H1 (cell line): Measurements from ENCODE around the gene TCEA2. TPM values are rescaled to one million over a fixed set of nuclear protein-coding genes. Genes with fewer than 3 reads are reported as not detected.
A peak's percentile ranks its signal among the peaks of the same experiment; 100 is the strongest.

Experiments used
- ATF2 ChIP-seq: IDR thresholded peaks from 2 replicates; pipeline ENCODE4 v1.6.1; 2012; ENCODE audit warnings: low read length, inconsistent platforms
- BACH1 ChIP-seq: IDR thresholded peaks from 2 replicates; pipeline ENCODE4 v1.6.1; 2012; ENCODE audit warnings: low read length, improper control_type of control experiment
- BRCA1 ChIP-seq: IDR thresholded peaks from 2 replicates; pipeline ENCODE4 v1.6.1; 2012; ENCODE audit warnings: low read depth, low read length, improper control_type of control experiment
- CBX5 ChIP-seq: fragments of 300-800, 300-1000 bp; sonication (generic); IDR thresholded peaks from 2 replicates; pipeline ENCODE4 v1.7.1; 2016; ENCODE audit warnings: antibody characterized with exemption, low read length, low read depth
- CEBPB ChIP-seq: IDR thresholded peaks from 2 replicates; pipeline ENCODE4 v1.6.1; 2012; ENCODE audit warnings: low read depth, low read length
- CTBP2 ChIP-seq: IDR thresholded peaks from 2 replicates; pipeline ENCODE4 v1.7.0; 2011; ENCODE audit warnings: borderline replicate concordance, mild to moderate bottlenecking, moderate library complexity, mixed read lengths, low read length; ENCODE audit not compliant: insufficient read depth, insufficient read length
- EGR1 ChIP-seq: IDR thresholded peaks from 2 replicates; pipeline ENCODE4 v1.6.1; 2011; ENCODE audit warnings: low read depth, low read length, borderline replicate concordance
- EP300 ChIP-seq, 2 experiments: IDR thresholded peaks; 1 replicate in 1 of 2; 2 replicates in 1 of 2; pipeline ENCODE4 v1.6.1; 2011 to 2012; ENCODE audit warnings: low read depth in 2 of 2, low read length in 2 of 2, mild to moderate bottlenecking in 2 of 2, borderline replicate concordance in 1 of 2, inconsistent platforms in 1 of 2, moderate library complexity in 1 of 2
- EZH2 ChIP-seq: fragments of 200-600 bp; sonication (generic); IDR thresholded peaks from 2 replicates; pipeline ENCODE4 v1.7.1; 2012; ENCODE audit warnings: low read depth, mild to moderate bottlenecking, moderate library complexity, low read length, inconsistent platforms; ENCODE audit not compliant: severe bottlenecking
- FOSL1 ChIP-seq: IDR thresholded peaks from 2 replicates; pipeline ENCODE4 v1.6.1; 2011; ENCODE audit warnings: mild to moderate bottlenecking, low read depth, low read length, moderate library complexity; ENCODE audit not compliant: insufficient read depth
- JUND ChIP-seq: IDR thresholded peaks from 2 replicates; pipeline ENCODE4 v1.6.1; 2011; ENCODE audit warnings: mild to moderate bottlenecking, improper control_type of control experiment, low read length
- NRF1 ChIP-seq: IDR thresholded peaks from 2 replicates; pipeline ENCODE4 v1.6.1; 2011; ENCODE audit warnings: mild to moderate bottlenecking, low read depth, low read length, improper control_type of control experiment
- POU5F1 ChIP-seq: IDR thresholded peaks from 2 replicates; pipeline ENCODE4 v1.6.1; 2011; ENCODE audit warnings: low read depth, mild to moderate bottlenecking, low read length, moderate library complexity
- RAD21 ChIP-seq, 2 experiments: IDR thresholded peaks in 1 of 2; conservative IDR thresholded peaks in 1 of 2; 2 replicates each; pipeline ENCODE4 v1.6.1; 2011; ENCODE audit warnings: low read depth in 2 of 2, low read length in 2 of 2, improper control_type of control experiment in 1 of 2, inconsistent platforms in 1 of 2, mild to moderate bottlenecking in 1 of 2, moderate library complexity in 1 of 2
- RNF2 ChIP-seq: fragments of 200-900, 300-1000 bp; sonication (generic); IDR thresholded peaks from 2 replicates; pipeline ENCODE4 v1.7.1; 2016; ENCODE audit warnings: borderline replicate concordance, low read depth, mild to moderate bottlenecking, antibody characterized with exemption, low read length; ENCODE audit not compliant: poor library complexity, severe bottlenecking; ENCODE audit errors: missing control alignments
- SIRT6 ChIP-seq: IDR thresholded peaks from one replicate; pipeline ENCODE4 v1.7.1; 2012; ENCODE audit warnings: low read length, inconsistent platforms
- SIX5 ChIP-seq: IDR thresholded peaks from 2 replicates; pipeline ENCODE4 v1.6.1; 2011; ENCODE audit warnings: mild to moderate bottlenecking, low read depth, low read length
- SUZ12 ChIP-seq: fragments of 200-600 bp; sonication (generic); IDR thresholded peaks from 2 replicates; pipeline ENCODE4 v1.6.1; 2012; ENCODE audit warnings: mild to moderate bottlenecking, inconsistent platforms, low read length, moderate library complexity, mixed read lengths
- TBP ChIP-seq: IDR thresholded peaks from 2 replicates; pipeline ENCODE4 v1.6.1; 2011; ENCODE audit warnings: low read depth, low read length, improper control_type of control experiment
- TCF12 ChIP-seq: IDR thresholded peaks from 2 replicates; pipeline ENCODE4 v1.6.1; 2011; ENCODE audit warnings: low read depth, mild to moderate bottlenecking, low read length
- USF2 ChIP-seq: IDR thresholded peaks from 2 replicates; pipeline ENCODE4 v1.6.1; 2011; ENCODE audit warnings: low read length, improper control_type of control experiment
- polyA plus RNA-seq, 7 experiments: library from polyadenylated mRNA; depleted of rRNA in 3 of 7; stranded (reverse) in 5 of 7; unstranded in 2 of 7; fragments of >200 nt in 5 of 7; fragments of 200-250 nt in 2 of 7; gene quantifications; 1 replicate in 5 of 7; 2 replicates in 1 of 7; 4 replicates in 1 of 7; pipeline versions ENCODE4 v1.2.1 to v1.2.3, GENCODE V29; 2011 to 2013; ENCODE audit warnings: missing spikeins in 2 of 7, mixed read lengths in 2 of 7
- total RNA-seq: library from RNA; stranded (reverse); fragmentation: NEBNext Ultra II Directional; extraction: Animal tissue kit (Norgen Biotek cat#: 25700); gene quantifications from 2 replicates; pipeline ENCODE4 v1.2.1, GENCODE V29; 2021
- TF ChIP-seq, protein P1 (sequence below): IDR thresholded peaks from 2 replicates; pipeline ENCODE4 v1.6.1; 2012; ENCODE audit warnings: inconsistent platforms

TCEA2 gene
- total and polyA plus RNA-seq, 2 of the 8 experiments (the other 6 are each of a cell fraction or from before 2014, with no cell fraction given) = 41.4 to 42.3 TPM

- no peak for TF ChIP-seq CEBPB
- peak; percentile 74 for TF ChIP-seq RNF2
- TF ChIP-seq JUND = no peak
- TF ChIP-seq, protein P1, sequence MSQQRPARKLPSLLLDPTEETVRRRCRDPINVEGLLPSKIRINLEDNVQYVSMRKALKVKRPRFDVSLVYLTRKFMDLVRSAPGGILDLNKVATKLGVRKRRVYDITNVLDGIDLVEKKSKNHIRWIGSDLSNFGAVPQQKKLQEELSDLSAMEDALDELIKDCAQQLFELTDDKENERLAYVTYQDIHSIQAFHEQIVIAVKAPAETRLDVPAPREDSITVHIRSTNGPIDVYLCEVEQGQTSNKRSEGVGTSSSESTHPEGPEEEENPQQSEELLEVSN = peak; percentile 82
- TF ChIP-seq SIRT6 = no peak
- TF ChIP-seq CBX5 = no peak
- no peak for TF ChIP-seq SIX5
- peak; percentile 96 for TF ChIP-seq EZH2
- TF ChIP-seq EGR1 = no peak
- TF ChIP-seq CTBP2 = no peak
- TF ChIP-seq POU5F1 = no peak
- TF ChIP-seq SUZ12 = peak; percentile 98; the same call in 1 of the 2 replicates
- no peak for TF ChIP-seq EP300 (IDR thresholded peaks at IDR 0.05; ENCODE audit: borderline replicate concordance in 1 of 2, low read depth in 2 of 2, low read length in 2 of 2)
- no peak for TF ChIP-seq TBP
- TF ChIP-seq NRF1 = no peak
- no peak for TF ChIP-seq USF2
- TF ChIP-seq ATF2 = no peak
- TF ChIP-seq BACH1 = no peak
- no peak for TF ChIP-seq FOSL1
- no peak for TF ChIP-seq RAD21 (IDR thresholded peaks at IDR 0.05 in 1 of 2, conservative IDR thresholded peaks at IDR 0.05 in 1 of 2; ENCODE audit: low read depth in 2 of 2, low read length in 2 of 2)
- no peak for TF ChIP-seq TCF12
- no peak for TF ChIP-seq BRCA1
Measured at GRCh38 chr20:64047968-64048401, 15.0 kb upstream of the TCEA2 start (continued).
